Natural killer cell (primary cell): ENCODE data around the gene NIPBL. TPM values are rescaled to one million over a fixed set of nuclear protein-coding genes. Genes with fewer than 3 reads are reported as not detected.
"Not testable (repeated sequence)": the region's sequence is repeated elsewhere in the genome, so short reads cannot be mapped to it uniquely, and the experiment has no call there.

ENCODE experiments used
- ATAC-seq, 3 donors: fragments of 150-1000 bp in 2 of 3; fragments of 200-7000 bp in 1 of 3; cut with Tn5 transposase; 1 replicate in 1 of 3; 2 replicates in 2 of 3; pipeline ENCODE4 v1.10.0; 2021; ENCODE audit warnings: mild to moderate bottlenecking in 2 of 3, moderate library complexity in 2 of 3
- DNase-seq, 2 donors: peaks; one replicate each; pipeline versions ENCODE4 v3.0.0 to v3.0.0-alpha.2; 2013 to 2021; ENCODE audit warnings: mixed read lengths in 1 of 2
- H3K27ac ChIP-seq: one replicate; pipeline ENCODE4 v1.5.1; 2013; ENCODE audit warnings: mild to moderate bottlenecking, low read length
- H3K27me3 ChIP-seq: one replicate; pipeline ENCODE4 v1.6.1; 2013; ENCODE audit warnings: low read length; ENCODE audit not compliant: control insufficient read depth, insufficient read depth
- H3K36me3 ChIP-seq: one replicate; pipeline ENCODE4 v1.6.1; 2013; ENCODE audit warnings: low read length; ENCODE audit not compliant: control insufficient read depth, insufficient read depth
- H3K4me1 ChIP-seq: one replicate; pipeline ENCODE4 v1.6.1; 2013; ENCODE audit warnings: low read length; ENCODE audit not compliant: control insufficient read depth, insufficient read depth
- H3K4me3 ChIP-seq: one replicate; pipeline ENCODE4 v1.5.1; 2013; ENCODE audit warnings: low read length
- H3K9me3 ChIP-seq: one replicate; pipeline ENCODE4 v1.6.1; 2013; ENCODE audit warnings: low read length; ENCODE audit not compliant: control insufficient read depth, insufficient read depth
- H3K27ac Mint-ChIP-seq, 2 donors: one replicate each; pipeline ENCODE4 v1.8.0; 2022; ENCODE audit warnings: mild to moderate bottlenecking in 2 of 2, mixed read lengths in 2 of 2, moderate library complexity in 1 of 2
- H3K27me3 Mint-ChIP-seq, 2 donors: one replicate each; pipeline ENCODE4 v1.8.0; 2022; ENCODE audit warnings: low read depth in 2 of 2, mixed read lengths in 2 of 2
- H3K36me3 Mint-ChIP-seq: one replicate; pipeline ENCODE4 v1.8.0; 2022; ENCODE audit warnings: mixed read lengths
- H3K4me1 Mint-ChIP-seq, 2 donors: one replicate each; pipeline ENCODE4 v1.8.0; 2022; ENCODE audit warnings: mixed read lengths in 2 of 2
- H3K4me3 Mint-ChIP-seq: one replicate; pipeline ENCODE4 v1.8.0; 2022; ENCODE audit warnings: mild to moderate bottlenecking, moderate library complexity, mixed read lengths
- H3K9me3 Mint-ChIP-seq, 2 donors: one replicate each; pipeline ENCODE4 v1.8.0; 2022; ENCODE audit warnings: mixed read lengths in 2 of 2
- CTCF ChIP-seq: fragments of 200-600 bp; IDR thresholded peaks from one replicate; pipeline ENCODE4 v1.8.0; 2022; ENCODE audit warnings: antibody characterized with exemption
- WGBS: methylation state at CpG from one replicate; pipeline ENCODE4 v1.1.7; 2013; ENCODE audit warnings: missing lambda C conversion rate; ENCODE audit not compliant: insufficient coverage; 5-methylcytosine and 5-hydroxymethylcytosine counted together
- intact Hi-C: fragments of 100-400 bp; cut with micrococcal nuclease; formaldehyde crosslinking; loops from one replicate; pipeline ENCODE4 v1.14.2; 2022
- total RNA-seq, 4 donors: library from RNA; stranded (reverse); fragments of 120-200 nt in 1 of 4; gene quantifications; one replicate each; pipeline versions ENCODE4 v1.2.3 to v1.2.4, GENCODE V29; 2013 to 2022

The NIPBL gene
- total RNA-seq, 3 donors from 2014 or later (not counting 1 experiment from before 2014, with no cell fraction given): 137 to 153 (median 145) TPM

DNA sequence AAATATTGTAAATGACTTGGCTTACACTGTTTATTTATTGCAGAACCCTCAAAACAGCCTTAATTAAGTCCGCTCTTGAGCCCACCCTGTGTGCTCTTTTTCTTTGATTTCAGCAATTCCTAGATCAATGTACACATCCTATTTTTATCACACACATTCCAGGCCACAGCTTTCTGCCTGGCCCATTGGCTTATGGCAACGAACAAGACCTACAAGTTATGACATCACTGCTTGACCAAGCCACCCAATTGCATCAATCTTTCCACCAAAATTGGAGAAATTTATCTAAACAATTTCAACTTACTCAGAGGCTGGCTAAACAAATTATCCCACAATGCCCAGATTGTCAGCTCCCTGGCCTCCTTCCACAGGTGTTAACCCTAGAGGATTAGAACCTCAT lies 214.2 kb downstream of the NIPBL start:
- DNase-seq (no peak), ATAC-seq (no peak)
- Histone ChIP-seq H3K36me3 (no peaks in the 10 kb centered on the region), H3K4me1 (no peaks in the 10 kb centered on the region), H3K4me3 (no peak overlapping the region), H3K9me3 (no peaks in the 10 kb centered on the region), H3K27ac (no peak overlapping the region), H3K27me3 (no peaks in the 10 kb centered on the region)
- WGBS: 97% methylated on average over 2 of the region's 2 CpGs
- intact Hi-C loops: no loop called here
- Mint-ChIP-seq H3K4me1 (no peaks in the 10 kb centered on the region), H3K27ac (no peak overlapping the region), H3K36me3 (no peaks in the 10 kb centered on the region), H3K9me3 (no peaks in the 10 kb centered on the region), H3K4me3 (no peak overlapping the region), H3K27me3 (no peaks in the 10 kb centered on the region)
- TF ChIP-seq CTCF: no peak

DNA sequence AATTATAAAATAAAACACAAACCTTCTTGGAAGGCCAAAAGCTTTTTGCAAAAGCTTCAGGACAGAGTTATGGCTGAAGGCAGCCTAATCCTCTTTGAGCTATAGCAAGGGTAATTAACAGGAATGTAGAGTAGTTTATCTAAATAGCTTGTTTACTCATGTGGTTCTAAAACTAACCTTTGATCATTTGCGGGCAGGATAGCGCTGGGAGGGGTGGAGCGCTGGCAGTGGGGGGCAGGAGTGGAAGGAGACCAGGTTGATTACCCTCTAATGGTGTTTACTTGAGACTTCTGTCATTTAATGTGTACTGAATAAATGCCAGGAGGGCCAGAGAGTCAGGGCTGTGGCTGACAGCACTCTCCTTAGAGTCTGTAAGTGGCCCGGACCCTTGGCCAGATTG lies 217.2 kb downstream of the NIPBL start:
- intact Hi-C loops, H3K4me1 Mint-ChIP-seq, H3K27me3 ChIP-seq, H3K4me1 ChIP-seq, DNase-seq, H3K27ac Mint-ChIP-seq, ATAC-seq, H3K27ac ChIP-seq, H3K9me3 Mint-ChIP-seq, H3K4me3 ChIP-seq, H3K27me3 Mint-ChIP-seq, H3K4me3 Mint-ChIP-seq, H3K9me3 ChIP-seq, H3K36me3 ChIP-seq: not testable (repeated sequence)
- WGBS: 96% methylated on average over 4 of the region's 4 CpGs
- peaks cover 18% of the 10 kb centered on the region for H3K36me3 Mint-ChIP-seq

GRCh38 chr5:37099267-37099666 lies 222.7 kb downstream of the NIPBL start:
- H3K27me3 ChIP-seq, DNase-seq, H3K27me3 Mint-ChIP-seq, H3K4me1 Mint-ChIP-seq, H3K9me3 Mint-ChIP-seq, ATAC-seq, H3K36me3 ChIP-seq, H3K27ac Mint-ChIP-seq, H3K4me1 ChIP-seq, H3K4me3 Mint-ChIP-seq, intact Hi-C loops, H3K4me3 ChIP-seq, H3K27ac ChIP-seq, H3K9me3 ChIP-seq: not testable (repeated sequence)
- 100% methylated on average over 1 of the region's 5 CpGs for WGBS
- peaks cover 45% of the 10 kb centered on the region for H3K36me3 Mint-ChIP-seq

DNA sequence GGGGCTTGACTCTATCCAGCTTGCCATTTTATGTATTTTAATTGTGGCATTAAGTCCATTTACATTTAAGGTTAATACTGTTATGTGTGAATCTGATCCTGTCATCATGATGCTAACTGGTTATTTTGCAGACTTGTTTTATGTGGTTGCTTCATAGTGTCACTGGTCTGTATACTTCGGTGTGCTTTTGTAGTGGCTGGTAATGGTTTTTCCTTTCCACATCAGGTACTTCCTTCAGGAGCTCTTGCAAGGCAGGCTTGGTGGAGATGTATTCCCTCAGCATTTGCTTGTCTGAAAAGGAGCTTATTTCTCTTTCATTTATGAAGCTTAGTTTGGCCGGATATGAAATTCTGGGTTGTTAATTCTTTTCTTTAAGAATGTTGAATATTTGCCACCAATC lies 226.7 kb downstream of the NIPBL start:
- H3K4me3 Mint-ChIP-seq: no peak overlapping the region
- no peak for DNase-seq
- intact Hi-C loops: no loop called here
- TF ChIP-seq CTCF: no peak
- H3K9me3 Mint-ChIP-seq: peaks cover 2 to 9% of the 10 kb centered on the region in 2 donors
- H3K27me3 Mint-ChIP-seq: no peaks in the 10 kb centered on the region
- peaks cover 2% of the 10 kb centered on the region for H3K36me3 ChIP-seq
- H3K4me1 ChIP-seq: no peaks in the 10 kb centered on the region
- no peaks in the 10 kb centered on the region for H3K9me3 ChIP-seq
- H3K4me3 ChIP-seq: no peak overlapping the region
- H3K27me3 ChIP-seq: no peaks in the 10 kb centered on the region
- no peak for ATAC-seq
- no peak overlapping the region for H3K27ac ChIP-seq
- H3K4me1 Mint-ChIP-seq: no peaks in the 10 kb centered on the region
- H3K27ac Mint-ChIP-seq: no peak overlapping the region
- WGBS: 62% methylated on average over 2 of the region's 2 CpGs
- peaks cover 37% of the 10 kb centered on the region for H3K36me3 Mint-ChIP-seq

DNA sequence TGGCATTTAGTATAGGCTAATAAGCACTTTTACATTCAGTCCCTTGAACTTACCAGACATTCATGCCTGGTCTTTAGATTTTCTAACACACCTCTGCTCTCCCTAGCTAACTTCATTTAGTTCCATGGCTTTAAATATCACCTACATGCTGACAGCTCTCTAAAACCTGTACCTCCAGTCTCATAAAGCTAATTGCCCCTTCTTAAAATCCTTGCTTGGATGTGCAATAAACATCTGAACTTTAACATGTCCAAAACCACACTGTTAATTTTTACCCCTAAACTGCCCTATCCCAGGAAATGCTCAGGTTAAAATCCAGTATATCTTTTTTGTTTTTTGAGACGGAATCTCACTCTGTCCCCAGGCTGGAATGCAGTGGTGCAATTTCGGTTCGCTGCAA lies 232.8 kb downstream of the NIPBL start:
- WGBS: 98% methylated on average over 3 of the region's 3 CpGs
- Mint-ChIP-seq H3K4me1 (peaks cover 21 to 22% of the 10 kb centered on the region in 2 donors), H3K27me3 (no peaks in the 10 kb centered on the region), H3K9me3 (no peaks in the 10 kb centered on the region), H3K27ac (no peak overlapping the region), H3K4me3 (no peak overlapping the region), H3K36me3 (peaks cover 10% of the 10 kb centered on the region)
- Histone ChIP-seq H3K9me3 (no peaks in the 10 kb centered on the region), H3K27ac (no peak overlapping the region), H3K4me3 (no peak overlapping the region), H3K4me1 (peaks cover 7% of the 10 kb centered on the region), H3K36me3 (peaks cover 6% of the 10 kb centered on the region), H3K27me3 (no peaks in the 10 kb centered on the region)
- ATAC-seq: no peak
- DNase-seq: no peak
- TF ChIP-seq CTCF: no peak
- intact Hi-C loops: no loop called here
